ENCODE measurements around the gene HDAC7.

DNA sequence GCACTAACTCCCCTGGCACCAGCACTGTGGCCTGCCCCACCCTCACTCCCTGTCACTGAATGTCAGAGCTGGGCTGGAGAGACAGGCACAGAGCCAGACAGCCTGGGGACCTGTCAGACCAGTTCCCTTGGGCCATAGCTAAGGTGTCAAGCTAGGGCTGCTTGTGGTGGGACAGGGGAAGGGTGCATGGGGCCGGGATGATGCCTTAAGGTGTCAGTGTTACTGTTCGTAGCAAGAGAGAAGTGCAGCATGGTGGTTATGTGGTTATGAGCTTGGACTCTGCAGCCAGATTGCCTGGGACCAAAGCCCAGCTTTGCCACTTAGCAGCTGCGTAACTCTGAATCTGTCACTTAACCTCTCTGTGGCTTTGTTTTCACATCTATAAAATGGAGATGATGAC lies 64.8 kb downstream of the HDAC7 start:
- TF ChIP-seq EZH2 (IDR thresholded peaks at IDR 0.05; ENCODE audit: borderline replicate concordance) (no peak), CTCF (IDR thresholded peaks at IDR 0.05; ENCODE audit: poor library complexity) (no peak)

Data from hepatocyte (in vitro differentiated cells).